ENCODE results near the gene KIAA1217. TPM values are rescaled to one million over a fixed set of nuclear protein-coding genes. Genes with fewer than 3 reads are reported as not detected.

KIAA1217 gene
- total RNA-seq, 1 experiment from 2014 or later = 18.6 TPM

DNA sequence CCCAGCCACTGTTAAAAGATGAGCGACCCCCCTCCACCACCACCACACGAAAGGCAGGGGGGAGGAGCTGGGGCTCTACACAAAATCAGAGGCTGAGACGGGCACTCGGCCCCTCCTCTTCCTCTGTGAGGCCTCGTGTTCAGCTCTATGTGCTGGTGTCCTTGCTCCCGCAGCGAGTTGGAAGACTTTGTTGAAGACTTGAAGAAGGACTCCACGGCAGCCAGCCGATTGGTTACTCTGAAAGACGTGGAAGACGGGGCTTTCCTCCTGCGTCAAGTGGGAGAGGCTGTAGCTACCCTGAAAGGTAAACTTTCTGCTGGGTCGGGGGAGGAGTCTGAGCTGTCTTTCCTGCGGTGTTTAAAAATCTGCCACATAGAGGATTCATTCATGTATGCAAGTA, 311.0 kb downstream of the KIAA1217 start:
- TF ChIP-seq, protein P1, sequence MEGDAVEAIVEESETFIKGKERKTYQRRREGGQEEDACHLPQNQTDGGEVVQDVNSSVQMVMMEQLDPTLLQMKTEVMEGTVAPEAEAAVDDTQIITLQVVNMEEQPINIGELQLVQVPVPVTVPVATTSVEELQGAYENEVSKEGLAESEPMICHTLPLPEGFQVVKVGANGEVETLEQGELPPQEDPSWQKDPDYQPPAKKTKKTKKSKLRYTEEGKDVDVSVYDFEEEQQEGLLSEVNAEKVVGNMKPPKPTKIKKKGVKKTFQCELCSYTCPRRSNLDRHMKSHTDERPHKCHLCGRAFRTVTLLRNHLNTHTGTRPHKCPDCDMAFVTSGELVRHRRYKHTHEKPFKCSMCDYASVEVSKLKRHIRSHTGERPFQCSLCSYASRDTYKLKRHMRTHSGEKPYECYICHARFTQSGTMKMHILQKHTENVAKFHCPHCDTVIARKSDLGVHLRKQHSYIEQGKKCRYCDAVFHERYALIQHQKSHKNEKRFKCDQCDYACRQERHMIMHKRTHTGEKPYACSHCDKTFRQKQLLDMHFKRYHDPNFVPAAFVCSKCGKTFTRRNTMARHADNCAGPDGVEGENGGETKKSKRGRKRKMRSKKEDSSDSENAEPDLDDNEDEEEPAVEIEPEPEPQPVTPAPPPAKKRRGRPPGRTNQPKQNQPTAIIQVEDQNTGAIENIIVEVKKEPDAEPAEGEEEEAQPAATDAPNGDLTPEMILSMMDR (conservative IDR thresholded peaks at IDR 0.05) = no peak
- Histone ChIP-seq H2BK15ac (ENCODE audit: low read depth, low read length) (no peak overlapping the region), H3K56ac (ENCODE audit: insufficient read length, low read depth, low read length) (no peak overlapping the region), H2BK120ac (ENCODE audit: low read depth, low read length, poor library complexity, severe bottlenecking) (no peak overlapping the region), H3K4ac (ENCODE audit: low read depth, low read length) (no peak overlapping the region), H4K5ac (ENCODE audit: insufficient read length, low read depth, low read length) (no peak overlapping the region), H3K27ac (ENCODE audit: insufficient read length, low read depth, low read length) (no peak overlapping the region), H2BK12ac (ENCODE audit: insufficient read length, low read depth, low read length) (no peak overlapping the region), H4K91ac (ENCODE audit: insufficient read length, low read depth, low read length) (no peak overlapping the region), H3K9ac (ENCODE audit: extremely low read depth, insufficient read length, low read length) (no peak overlapping the region), H3K79me1 (ENCODE audit: insufficient read depth, low read depth, low read length, poor library complexity, severe bottlenecking) (no peaks in the 10 kb centered on the region), H2BK5ac (ENCODE audit: insufficient read length, low read length) (no peak overlapping the region), H4K8ac (replicated peaks; ENCODE audit: insufficient read length, low read depth, low read length) (no peak overlapping the region), H3K4me1 (ENCODE audit: insufficient read depth, low read length) (0 out of 2 replicates have a peak, but pooled peaks cover 2% of the 10 kb centered on the region), H3T11ph (ENCODE audit: low read length) (no peak overlapping the region), H3K4me2 (ENCODE audit: insufficient read depth, insufficient read length, low read length) (no peak overlapping the region), H2BK20ac (ENCODE audit: low read depth, low read length, poor library complexity, severe bottlenecking) (no peak overlapping the region), H4K20me1 (ENCODE audit: control insufficient read depth, insufficient read depth, insufficient read length) (no peaks in the 10 kb centered on the region), H3K9me3 (ENCODE audit: control insufficient read depth, low read depth, low read length) (no peaks in the 10 kb centered on the region), H2AFZ (ENCODE audit: low read length) (no peak overlapping the region), H3K14ac (ENCODE audit: insufficient read depth, low read length) (no peak overlapping the region), H3K79me2 (ENCODE audit: insufficient read depth, low read length) (no peaks in the 10 kb centered on the region), H3K23me2 (ENCODE audit: insufficient read length, low read depth, low read length, poor library complexity, severe bottlenecking) (no peaks in the 10 kb centered on the region), H3K27me3 (ENCODE audit: insufficient read depth, low read length) (no peaks in the 10 kb centered on the region), H2AK5ac (ENCODE audit: insufficient read length, low read length) (no peak overlapping the region), H3K23ac (ENCODE audit: insufficient read length, low read depth, low read length) (no peak overlapping the region), H3K18ac (ENCODE audit: insufficient read length, low read depth, low read length) (no peak overlapping the region)
- H3K9me3 Mint-ChIP-seq = no peaks in the 10 kb centered on the region; a peak in 1 of 5 replicates
- peaks cover 3 to 12% (median 6%) of the 10 kb centered on the region in 3 experiments; a peak in 4 of 7 replicates for H3K36me3 Mint-ChIP-seq (ENCODE audit: insufficient read depth in 1 of 3, low read depth in 3 of 3)
- no peaks in the 10 kb centered on the region for H3K27me3 Mint-ChIP-seq (ENCODE audit: low read depth)
- DNase-seq = peak; percentile 65
- H3K27ac Mint-ChIP-seq = peak overlapping the region in 2 of 3 experiments; percentile 60 to 77; a peak in 2 of 7 replicates
- no peak overlapping the region; a peak in 1 of 5 replicates for H3K4me3 Mint-ChIP-seq
- peaks cover 13 to 17% of the 10 kb centered on the region in 2 experiments for H3K4me1 Mint-ChIP-seq
- no CpG with 5 or more reads among the region's 14 CpGs for WGBS (ENCODE audit: extremely low coverage, insufficient read length, low lambda C conversion rate)

Measured in H9 (cell line).